HG02852 (cell line): Measurements from ENCODE around the gene CLGN.

Experiments
- ATAC-seq: cut with Tn5 transposase; IDR thresholded peaks from one replicate; pipeline ENCODE4 v1.9.1; 2021; ENCODE audit warnings: mild to moderate bottlenecking, moderate library complexity; ENCODE audit not compliant: unreplicated experiment

The CLGN gene

GRCh38 chr4:140388015-140388414 is 39.4 kb downstream of the CLGN start:
- no peak for ATAC-seq

GRCh38 chr4:140382732-140383131 is 44.7 kb downstream of the CLGN start:
- no peak for ATAC-seq

- ATAC-seq = no peak
Observed at GRCh38 chr4:140374130-140374477, 53.3 kb downstream of the CLGN start.

- ATAC-seq = peak; percentile 95
Observed at GRCh38 chr4:140373328-140374129, 53.9 kb downstream of the CLGN start, which contains the start of gene SCOC. Gene SCOC (plus strand): TSS chr4:140373646. CDS start chr4:140379171, 5,525 bp downstream.

GRCh38 chr4:140372751-140373327 is 54.6 kb downstream of the CLGN start:
- peak; percentile 52 for ATAC-seq

- ATAC-seq = no peak
Observed at GRCh38 chr4:140368686-140369085, 58.8 kb downstream of the CLGN start.

GRCh38 chr4:140367738-140368137 is 59.7 kb downstream of the CLGN start:
- ATAC-seq = no peak

- ATAC-seq = no peak
Observed at GRCh38 chr4:140363558-140363957, 63.9 kb downstream of the CLGN start.

- ATAC-seq = no peak
Observed at GRCh38 chr4:140363051-140363450, 64.4 kb downstream of the CLGN start.

- ATAC-seq = no peak
Observed at GRCh38 chr4:140361099-140361498, 66.3 kb downstream of the CLGN start.

- ATAC-seq = peak; percentile 97
Observed at GRCh38 chr4:140359562-140360427, 67.7 kb downstream of the CLGN start.

- ATAC-seq = no peak
Observed at GRCh38 chr4:140358281-140358680, 69.2 kb downstream of the CLGN start.

- no peak for ATAC-seq
Observed at GRCh38 chr4:140357868-140358267, 69.6 kb downstream of the CLGN start.

- no peak for ATAC-seq
Observed at GRCh38 chr4:140355288-140355687, 72.2 kb downstream of the CLGN start.

- no peak for ATAC-seq
Observed at GRCh38 chr4:140353786-140354185, 73.7 kb downstream of the CLGN start.

- ATAC-seq = no peak
Observed at GRCh38 chr4:140351093-140352075, 76.1 kb downstream of the CLGN start.

- no peak for ATAC-seq
Observed at GRCh38 chr4:140349816-140350215, 77.6 kb downstream of the CLGN start.

- ATAC-seq = no peak
Observed at GRCh38 chr4:140346136-140346535, 81.3 kb downstream of the CLGN start.

- ATAC-seq = no peak
Observed at GRCh38 chr4:140344621-140345020, 82.8 kb downstream of the CLGN start.

GRCh38 chr4:140344101-140344500 is 83.3 kb downstream of the CLGN start:
- ATAC-seq = no peak
